ENCODE results near the gene G3BP2.

- no peak for TF ChIP-seq EZH2phosphoT487 (IDR thresholded peaks at IDR 0.05; ENCODE audit: unreplicated experiment)
- TF ChIP-seq, protein P1, sequence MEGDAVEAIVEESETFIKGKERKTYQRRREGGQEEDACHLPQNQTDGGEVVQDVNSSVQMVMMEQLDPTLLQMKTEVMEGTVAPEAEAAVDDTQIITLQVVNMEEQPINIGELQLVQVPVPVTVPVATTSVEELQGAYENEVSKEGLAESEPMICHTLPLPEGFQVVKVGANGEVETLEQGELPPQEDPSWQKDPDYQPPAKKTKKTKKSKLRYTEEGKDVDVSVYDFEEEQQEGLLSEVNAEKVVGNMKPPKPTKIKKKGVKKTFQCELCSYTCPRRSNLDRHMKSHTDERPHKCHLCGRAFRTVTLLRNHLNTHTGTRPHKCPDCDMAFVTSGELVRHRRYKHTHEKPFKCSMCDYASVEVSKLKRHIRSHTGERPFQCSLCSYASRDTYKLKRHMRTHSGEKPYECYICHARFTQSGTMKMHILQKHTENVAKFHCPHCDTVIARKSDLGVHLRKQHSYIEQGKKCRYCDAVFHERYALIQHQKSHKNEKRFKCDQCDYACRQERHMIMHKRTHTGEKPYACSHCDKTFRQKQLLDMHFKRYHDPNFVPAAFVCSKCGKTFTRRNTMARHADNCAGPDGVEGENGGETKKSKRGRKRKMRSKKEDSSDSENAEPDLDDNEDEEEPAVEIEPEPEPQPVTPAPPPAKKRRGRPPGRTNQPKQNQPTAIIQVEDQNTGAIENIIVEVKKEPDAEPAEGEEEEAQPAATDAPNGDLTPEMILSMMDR (conservative IDR thresholded peaks at IDR 0.05; ENCODE audit: low read depth in 2 of 2), result no peak
Measured at GRCh38 chr4:75686346-75686745, 13.1 kb upstream of the G3BP2 start.
